K562 (cell line): Measurements from ENCODE around the gene ABHD1. TPM values are rescaled to one million over a fixed set of nuclear protein-coding genes. Genes with fewer than 3 reads are reported as not detected.

Experiments
- ATF1 ChIP-seq, 2 experiments: fragments of 450-650 bp in 1 of 2; IDR thresholded peaks; 2 replicates each; pipeline ENCODE4 v1.6.1; 2016; ENCODE audit warnings: missing compliant biosample characterization in 1 of 2, missing genetic modification characterization in 1 of 2
- ATF2 ChIP-seq: sonication (generic); formaldehyde crosslinking; IDR thresholded peaks from 2 replicates; pipeline ENCODE4 v1.8.1; 2022; ENCODE audit warnings: missing genetic modification reagents
- CCNT2 ChIP-seq: IDR thresholded peaks from 2 replicates; pipeline ENCODE4 v1.6.1; 2011; ENCODE audit warnings: borderline replicate concordance, low read depth, mild to moderate bottlenecking, moderate library complexity, mixed read lengths, low read length; ENCODE audit not compliant: insufficient read length; ENCODE audit errors: extremely low read depth
- MAFF ChIP-seq: IDR thresholded peaks from 2 replicates; pipeline ENCODE4 v1.6.1; 2012; ENCODE audit warnings: low read length, improper control_type of control experiment
- NCOR1 ChIP-seq: fragments of 450-650 bp; IDR thresholded peaks from 2 replicates; pipeline ENCODE4 v1.6.1; 2016; ENCODE audit warnings: mild to moderate bottlenecking, moderate library complexity
- PHF20 ChIP-seq: fragments of 450-650 bp; IDR thresholded peaks from 2 replicates; pipeline ENCODE4 v1.6.1; 2018; ENCODE audit not compliant: partially characterized antibody
- PHF8 ChIP-seq: fragments of 200-600 bp; sonication (generic); IDR thresholded peaks from 2 replicates; pipeline ENCODE4 v1.6.1; 2012; ENCODE audit warnings: mixed run types, mild to moderate bottlenecking, inconsistent platforms, low read length, moderate library complexity, borderline replicate concordance
- REST ChIP-seq, 2 experiments: fragments of 450-650 bp; formaldehyde crosslinking in 1 of 2; IDR thresholded peaks; 2 replicates each; pipeline versions ENCODE4 v1.4.0 to v1.6.1; 2014 to 2020; ENCODE audit warnings: mild to moderate bottlenecking in 2 of 2, borderline replicate concordance in 1 of 2, low read depth in 1 of 2
- TAF1 ChIP-seq: IDR thresholded peaks from 2 replicates; pipeline ENCODE4 v1.6.1; 2011; ENCODE audit warnings: mild to moderate bottlenecking, low read length, moderate library complexity; ENCODE audit not compliant: insufficient read depth, control insufficient read depth, severe bottlenecking; ENCODE audit errors: extremely low read depth
- THRAP3 ChIP-seq: fragments of 450-650 bp; IDR thresholded peaks from 2 replicates; pipeline ENCODE4 v1.6.1; 2016; ENCODE audit warnings: mild to moderate bottlenecking, inconsistent platforms, borderline replicate concordance
- ZBTB7A ChIP-seq: IDR thresholded peaks from 2 replicates; pipeline ENCODE4 v1.6.1; 2011; ENCODE audit warnings: low read depth, mild to moderate bottlenecking, low read length, moderate library complexity, borderline replicate concordance; ENCODE audit not compliant: control insufficient read depth
- ZNF143 ChIP-seq: sonication (generic); formaldehyde crosslinking; IDR thresholded peaks from 2 replicates; pipeline ENCODE4 v1.9.0; 2022; ENCODE audit warnings: mild to moderate bottlenecking, missing genetic modification reagents
- ZNF583 ChIP-seq: fragments of 250-450 bp; sonication (Bioruptor Pico); IDR thresholded peaks from 2 replicates; pipeline ENCODE4 v1.4.0; 2020
- polyA plus RNA-seq, 8 experiments: library from polyadenylated mRNA; depleted of rRNA in 4 of 8; stranded (reverse) in 5 of 8; unstranded in 3 of 8; fragments of >200 nt; fragmentation: Nextera tagmentation in 2 of 8; fragmentation: Illumina TruSeq in 1 of 8; extraction: Ambion mirVana in 2 of 8; extraction: Trizol in 1 of 8; gene quantifications; 2 replicates each; pipeline versions ENCODE4 v1.2.1 to v1.2.3, GENCODE V29; 2011 to 2014; ENCODE audit warnings: inconsistent platforms in 1 of 8, missing spikeins in 1 of 8
- total RNA-seq, 7 experiments: library from RNA; depleted of rRNA in 6 of 7; stranded (reverse); fragments of >200 nt in 6 of 7; fragmentation: Illumina TruSeq in 2 of 7; extraction: Trizol in 2 of 7; gene quantifications; 2 replicates each; pipeline versions ENCODE4 v1.2.1 to v1.2.3, GENCODE V29; 2011 to 2021; ENCODE audit warnings: low replicate concordance in 1 of 7
- TF ChIP-seq, protein P1 (sequence below), 3 experiments: fragments of 200-800 bp in 1 of 3; sonication (Bioruptor generic) in 1 of 3; sonication (generic) in 1 of 3; formaldehyde crosslinking in 1 of 3; IDR thresholded peaks; 2 replicates each; pipeline versions ENCODE4 v1.6.1 to v1.8.0; 2016 to 2022; ENCODE audit warnings: mild to moderate bottlenecking in 2 of 3, missing compliant biosample characterization in 2 of 3, missing genetic modification characterization in 2 of 3, missing genetic modification reagents in 1 of 3

Gene ABHD1
- total and polyA plus RNA-seq, 9 of the 15 experiments (the other 6 are each of a cell fraction or from before 2014, with no cell fraction given), result 0.10 to 0.16 (median 0.11) TPM; not detected in 5

GRCh38 chr2:27133905-27134780 is 10.5 kb downstream of the ABHD1 start, which contains the start of gene PREB (continued):
- TF ChIP-seq REST (IDR thresholded peaks at IDR 0.05; ENCODE audit: borderline replicate concordance) (no peak), REST (CRISPR knock-in tag; IDR thresholded peaks at IDR 0.05; ENCODE audit: low read depth) (peak; percentile 50; the same call in 1 of the 2 replicates), ATF1 (CRISPR knock-in tag; IDR thresholded peaks at IDR 0.05) (no peak), ATF1 (tag; IDR thresholded peaks at IDR 0.05) (peak; percentile 88), ZNF583 (CRISPR knock-in tag) (no peak), TAF1 (peak; percentile 49), PHF20 (peak; percentile 68), PHF8 (peak; percentile 90; the same call in 1 of the 2 replicates), ZBTB7A (peak; percentile 60), NCOR1 (no peak; the same call in none of the 2 replicates), MAFF (no peak), CCNT2 (peak; percentile 52), THRAP3 (no peak), ZNF143 (0 out of 2 replicates have a peak, but pooled peaks have one; percentile 42), ATF2 (CRISPR knock-in tag) (no peak)
- TF ChIP-seq, protein P1, sequence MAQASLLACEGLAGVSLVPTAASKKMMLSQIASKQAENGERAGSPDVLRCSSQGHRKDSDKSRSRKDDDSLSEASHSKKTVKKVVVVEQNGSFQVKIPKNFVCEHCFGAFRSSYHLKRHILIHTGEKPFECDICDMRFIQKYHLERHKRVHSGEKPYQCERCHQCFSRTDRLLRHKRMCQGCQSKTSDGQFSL (CRISPR knock-in tag; IDR thresholded peaks at IDR 0.05), result no peak
- TF ChIP-seq, protein P1 (tag; IDR thresholded peaks at IDR 0.05), result no peak
